ENCODE measurements around the gene IL20. TPM values are rescaled to one million over a fixed set of nuclear protein-coding genes. Genes with fewer than 3 reads are reported as not detected.

Gene IL20
- total RNA-seq, 1 donor from 2014 or later: 0.53 TPM

- FAIRE-seq (no peak), DNase-seq (ENCODE audit: low read depth) (no peak)
- no peaks in the 10 kb centered on the region for H3K27me3 ChIP-seq (ENCODE audit: control insufficient read depth, insufficient read depth, low read length)
- TF ChIP-seq CTCF (IDR thresholded peaks at IDR 0.05; ENCODE audit: insufficient read depth, low read length, severe bottlenecking): peak; percentile 12
- no peak overlapping the region for H3K4me3 ChIP-seq (ENCODE audit: low read depth, low read length)
- peaks cover 1% of the 10 kb centered on the region for H3K36me3 ChIP-seq (ENCODE audit: control insufficient read depth, insufficient read depth, low read length)
Measured at GRCh38 chr1:206907304-206907991, 42.0 kb downstream of the IL20 start.

DNA sequence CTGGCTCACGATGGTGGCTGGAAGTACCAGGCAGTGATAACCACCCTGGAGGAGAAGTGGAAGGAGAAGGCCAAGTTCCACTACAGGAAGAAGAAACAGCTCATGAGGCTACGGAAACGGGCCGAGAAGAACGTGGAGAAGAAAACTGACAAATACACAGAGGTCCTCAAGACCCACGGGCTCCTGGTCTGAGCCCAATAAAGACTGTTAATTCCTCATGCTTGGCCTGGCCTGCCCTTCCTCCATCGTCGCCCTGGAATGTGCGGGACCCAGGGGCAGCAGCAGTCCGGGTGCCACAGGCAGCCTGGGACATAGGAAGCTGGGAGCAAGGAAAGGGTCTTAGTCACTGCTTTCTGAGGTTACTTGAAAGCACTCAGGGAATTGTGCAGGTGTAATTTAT is 42.6 kb downstream of the IL20 start:
- TF ChIP-seq CTCF (IDR thresholded peaks at IDR 0.05; ENCODE audit: insufficient read depth, low read length, severe bottlenecking): no peak
- Histone ChIP-seq H3K27me3 (ENCODE audit: control insufficient read depth, insufficient read depth, low read length) (no peaks in the 10 kb centered on the region), H3K36me3 (ENCODE audit: control insufficient read depth, insufficient read depth, low read length) (peaks cover 1% of the 10 kb centered on the region), H3K4me3 (ENCODE audit: low read depth, low read length) (no peak overlapping the region)
- DNase-seq (ENCODE audit: low read depth): no peak
- no peak for FAIRE-seq

DNA sequence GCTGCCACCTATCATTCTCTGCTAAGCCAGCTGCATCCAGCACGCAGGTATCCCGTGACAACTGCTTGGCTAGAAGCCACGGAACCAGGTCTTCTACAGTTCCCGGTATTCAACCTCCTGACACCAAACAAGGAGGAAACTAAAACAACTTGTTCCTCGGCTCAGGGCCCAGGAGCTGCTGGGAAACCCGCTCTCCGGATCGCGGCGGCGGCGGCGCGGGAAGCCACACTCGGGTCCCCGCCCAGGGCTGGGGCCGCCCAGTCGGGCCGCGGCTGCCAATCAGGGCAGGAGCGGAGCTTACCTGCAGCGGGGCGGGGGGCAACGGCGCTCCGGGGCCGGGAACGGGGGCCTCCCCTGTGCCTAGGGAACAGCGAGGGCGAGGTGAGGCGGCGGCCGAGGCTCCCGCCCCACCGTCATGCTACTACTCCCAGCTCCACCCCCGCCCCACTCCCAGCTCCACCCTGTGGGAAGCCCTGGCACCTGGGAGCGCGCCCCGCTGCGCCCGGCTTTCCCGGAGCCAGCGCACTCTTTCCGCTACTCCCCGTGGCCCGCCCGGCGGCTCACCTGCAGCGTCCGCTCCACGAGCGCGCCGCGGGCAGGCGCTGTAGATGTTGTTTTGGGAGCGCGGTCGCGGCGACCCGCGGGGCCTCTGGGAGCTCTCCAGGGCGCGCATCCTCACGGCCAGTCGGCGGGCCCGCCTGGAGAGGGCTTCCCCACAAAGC is 43.9 kb downstream of the IL20 start:
- H3K36me3 ChIP-seq (ENCODE audit: control insufficient read depth, insufficient read depth, low read length): peaks cover 1% of the 10 kb centered on the region
- DNase-seq (ENCODE audit: low read depth) (peak; percentile 72), FAIRE-seq (no peak)
- no peak for TF ChIP-seq CTCF (IDR thresholded peaks at IDR 0.05; ENCODE audit: insufficient read depth, low read length, severe bottlenecking)
- peak overlapping the region; percentile 42 for H3K4me3 ChIP-seq (ENCODE audit: low read depth, low read length)
- H3K27me3 ChIP-seq (ENCODE audit: control insufficient read depth, insufficient read depth, low read length): no peaks in the 10 kb centered on the region

- Histone ChIP-seq H3K27me3 (ENCODE audit: control insufficient read depth, insufficient read depth, low read length) (no peaks in the 10 kb centered on the region), H3K36me3 (ENCODE audit: control insufficient read depth, insufficient read depth, low read length) (no peaks in the 10 kb centered on the region), H3K4me3 (ENCODE audit: low read depth, low read length) (peak overlapping the region; percentile 42)
- no peak for FAIRE-seq
- no peak for TF ChIP-seq CTCF (IDR thresholded peaks at IDR 0.05; ENCODE audit: insufficient read depth, low read length, severe bottlenecking)
- DNase-seq (ENCODE audit: low read depth): no peak
Measured at GRCh38 chr1:206909883-206910318, 44.5 kb downstream of the IL20 start.

- H3K36me3 ChIP-seq (ENCODE audit: control insufficient read depth, insufficient read depth, low read length): no peaks in the 10 kb centered on the region
- H3K4me3 ChIP-seq (ENCODE audit: low read depth, low read length): no peak overlapping the region
- TF ChIP-seq CTCF (IDR thresholded peaks at IDR 0.05; ENCODE audit: insufficient read depth, low read length, severe bottlenecking): peak; percentile 53
- no peak for FAIRE-seq
- peak; percentile 75 for DNase-seq (ENCODE audit: low read depth)
- no peaks in the 10 kb centered on the region for H3K27me3 ChIP-seq (ENCODE audit: control insufficient read depth, insufficient read depth, low read length)
Measured at GRCh38 chr1:206911064-206911663, 45.7 kb downstream of the IL20 start.
